ENCODE data around the gene MAML3. TPM values are rescaled to one million over a fixed set of nuclear protein-coding genes. Genes with fewer than 3 reads are reported as not detected.
A peak's percentile ranks its signal among the peaks of the same experiment; 100 is the strongest.

Gene MAML3
- total RNA-seq, 1 donor from 2014 or later, result 21.8 TPM

DNA sequence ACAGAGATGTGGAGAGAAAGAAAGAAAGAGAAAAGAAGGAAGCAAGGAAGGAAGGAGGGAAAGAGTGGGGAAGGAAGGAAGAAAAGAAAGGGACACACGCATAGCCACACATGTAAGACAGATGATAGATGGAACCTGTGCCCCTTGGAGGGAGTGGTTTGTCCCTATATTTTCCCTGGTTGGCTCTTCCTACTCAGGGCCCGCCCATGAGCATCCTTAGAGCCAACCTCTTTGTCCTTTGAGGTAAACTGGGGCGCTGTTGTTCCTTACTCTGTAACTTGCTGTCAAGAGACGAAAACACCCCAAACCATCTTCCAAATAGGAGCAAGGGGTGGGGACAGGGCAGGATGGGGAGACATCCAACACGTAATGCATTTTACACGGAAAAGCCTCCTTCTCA, 220.9 kb downstream of the MAML3 start:
- peak overlapping the region; percentile 63 for H3K27ac Mint-ChIP-seq
- no peaks in the 10 kb centered on the region for H3K9me3 Mint-ChIP-seq
- TF ChIP-seq, protein P1, sequence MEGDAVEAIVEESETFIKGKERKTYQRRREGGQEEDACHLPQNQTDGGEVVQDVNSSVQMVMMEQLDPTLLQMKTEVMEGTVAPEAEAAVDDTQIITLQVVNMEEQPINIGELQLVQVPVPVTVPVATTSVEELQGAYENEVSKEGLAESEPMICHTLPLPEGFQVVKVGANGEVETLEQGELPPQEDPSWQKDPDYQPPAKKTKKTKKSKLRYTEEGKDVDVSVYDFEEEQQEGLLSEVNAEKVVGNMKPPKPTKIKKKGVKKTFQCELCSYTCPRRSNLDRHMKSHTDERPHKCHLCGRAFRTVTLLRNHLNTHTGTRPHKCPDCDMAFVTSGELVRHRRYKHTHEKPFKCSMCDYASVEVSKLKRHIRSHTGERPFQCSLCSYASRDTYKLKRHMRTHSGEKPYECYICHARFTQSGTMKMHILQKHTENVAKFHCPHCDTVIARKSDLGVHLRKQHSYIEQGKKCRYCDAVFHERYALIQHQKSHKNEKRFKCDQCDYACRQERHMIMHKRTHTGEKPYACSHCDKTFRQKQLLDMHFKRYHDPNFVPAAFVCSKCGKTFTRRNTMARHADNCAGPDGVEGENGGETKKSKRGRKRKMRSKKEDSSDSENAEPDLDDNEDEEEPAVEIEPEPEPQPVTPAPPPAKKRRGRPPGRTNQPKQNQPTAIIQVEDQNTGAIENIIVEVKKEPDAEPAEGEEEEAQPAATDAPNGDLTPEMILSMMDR (conservative IDR thresholded peaks at IDR 0.05), result no peak
- DNase-seq (ENCODE audit: extremely low spot score, unreplicated experiment), result no peak
- peak overlapping the region; percentile 30 for H3K4me3 Mint-ChIP-seq
- H3K27me3 Mint-ChIP-seq, result no peaks in the 10 kb centered on the region
- H3K4me1 Mint-ChIP-seq (ENCODE audit: unreplicated experiment), result peaks cover 19% of the 10 kb centered on the region
- no peaks in the 10 kb centered on the region for H3K36me3 Mint-ChIP-seq

DNA sequence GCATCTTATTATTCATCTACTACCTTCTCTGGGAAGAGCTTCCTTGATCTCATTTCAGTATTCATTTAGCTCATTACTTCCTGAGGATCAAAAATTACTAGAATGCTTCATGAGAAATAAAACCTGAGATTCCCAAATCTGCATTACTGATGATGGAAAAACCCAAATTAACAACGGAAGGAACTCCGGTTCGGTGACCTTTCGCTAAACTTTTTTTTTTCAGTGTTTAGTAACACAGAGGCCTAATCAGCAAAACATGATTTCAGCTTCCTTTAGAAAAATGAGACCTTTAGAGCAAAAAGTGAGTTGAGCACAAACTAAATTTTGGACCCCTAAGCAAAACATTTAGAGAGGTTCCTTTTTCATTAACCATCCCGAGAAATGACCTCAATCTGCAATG, 229.2 kb downstream of the MAML3 start:
- peaks cover 36% of the 10 kb centered on the region for H3K4me1 Mint-ChIP-seq (ENCODE audit: unreplicated experiment)
- no peak overlapping the region for H3K4me3 Mint-ChIP-seq
- no peak overlapping the region for H3K27ac Mint-ChIP-seq
- no peaks in the 10 kb centered on the region for H3K27me3 Mint-ChIP-seq
- H3K9me3 Mint-ChIP-seq, result no peaks in the 10 kb centered on the region
- no peaks in the 10 kb centered on the region for H3K36me3 Mint-ChIP-seq
- DNase-seq (ENCODE audit: extremely low spot score, unreplicated experiment), result no peak
- TF ChIP-seq, protein P1 (conservative IDR thresholded peaks at IDR 0.05), result no peak

DNA sequence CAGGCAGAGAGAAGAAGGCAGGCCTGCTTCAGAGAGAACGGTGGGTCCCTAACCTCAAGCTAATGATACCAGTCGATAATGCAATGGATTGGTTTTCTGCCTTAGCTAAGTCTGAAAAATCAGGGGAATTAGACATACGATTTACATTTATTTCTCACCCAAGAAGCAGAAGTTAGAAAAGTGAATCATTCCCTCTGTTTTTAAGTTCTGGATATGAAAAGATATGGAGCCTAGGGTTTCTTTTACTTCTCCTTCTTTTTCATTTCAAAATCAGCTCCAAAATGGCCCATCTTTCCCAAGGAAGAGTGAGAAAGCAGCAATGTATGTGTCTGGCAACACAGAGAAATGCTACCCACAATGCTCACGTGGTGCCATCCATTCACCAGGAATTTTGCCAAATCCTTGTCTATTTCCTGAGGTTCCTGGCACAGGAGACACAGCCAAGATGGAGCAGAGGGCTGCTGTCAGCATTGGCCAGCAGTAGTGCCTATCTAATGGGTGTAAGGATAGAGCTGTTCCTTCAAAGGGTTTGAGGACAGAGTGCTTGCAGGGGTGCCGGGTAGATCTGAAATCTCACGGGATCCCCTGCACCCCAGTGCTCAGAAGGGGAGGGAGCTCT, 231.5 kb downstream of the MAML3 start:
- DNase-seq (ENCODE audit: extremely low spot score, unreplicated experiment), result no peak
- no peak overlapping the region for H3K4me3 Mint-ChIP-seq
- TF ChIP-seq, protein P1 (conservative IDR thresholded peaks at IDR 0.05), result no peak
- H3K4me1 Mint-ChIP-seq (ENCODE audit: unreplicated experiment), result peaks cover 47% of the 10 kb centered on the region
- no peaks in the 10 kb centered on the region for H3K27me3 Mint-ChIP-seq
- H3K9me3 Mint-ChIP-seq, result no peaks in the 10 kb centered on the region
- no peaks in the 10 kb centered on the region for H3K36me3 Mint-ChIP-seq
- H3K27ac Mint-ChIP-seq, result no peak overlapping the region

DNA sequence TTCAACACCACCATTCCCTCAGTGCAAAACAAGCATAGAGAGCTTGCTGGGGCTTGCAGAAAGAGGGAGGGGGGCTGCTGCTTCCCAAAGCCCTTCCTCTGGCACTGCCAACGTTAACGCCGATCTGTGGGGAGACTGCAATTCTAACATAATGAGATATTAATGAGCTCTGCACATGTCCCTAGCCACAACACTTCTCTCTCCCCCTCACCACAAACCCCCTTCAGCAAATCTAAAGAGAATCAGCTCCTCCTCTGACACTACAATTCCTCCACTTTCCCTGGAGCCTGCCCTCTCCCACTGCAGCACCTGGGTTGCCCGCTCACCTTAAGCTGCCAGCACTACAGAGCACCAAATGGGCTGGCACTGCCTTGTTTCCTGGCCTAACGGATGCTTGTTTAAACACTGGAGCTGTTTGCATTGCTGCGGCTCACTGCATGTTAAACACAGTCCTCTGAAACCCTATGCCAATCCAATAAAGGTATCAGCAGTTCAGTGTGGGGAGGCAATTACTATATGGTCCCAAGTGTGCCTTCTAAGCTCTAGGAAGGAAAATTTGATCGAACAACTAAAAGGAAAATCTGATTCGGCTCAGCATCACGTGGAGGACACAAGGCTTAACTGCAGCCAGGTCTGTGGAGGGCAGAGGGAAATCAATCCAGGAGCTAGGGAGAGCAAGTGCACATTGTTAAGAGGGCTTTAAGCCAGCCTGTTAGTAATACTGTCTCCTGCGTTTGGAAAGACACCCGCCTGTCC, 232.4 kb downstream of the MAML3 start:
- H3K4me1 Mint-ChIP-seq (ENCODE audit: unreplicated experiment), result peaks cover 51% of the 10 kb centered on the region
- H3K9me3 Mint-ChIP-seq, result no peaks in the 10 kb centered on the region
- DNase-seq (ENCODE audit: extremely low spot score, unreplicated experiment), result no peak
- no peaks in the 10 kb centered on the region for H3K27me3 Mint-ChIP-seq
- peak overlapping the region; percentile 68 for H3K27ac Mint-ChIP-seq
- TF ChIP-seq, protein P1 (conservative IDR thresholded peaks at IDR 0.05), result no peak
- peaks cover 4% of the 10 kb centered on the region for H3K36me3 Mint-ChIP-seq
- peak overlapping the region; percentile 58 for H3K4me3 Mint-ChIP-seq

DNA sequence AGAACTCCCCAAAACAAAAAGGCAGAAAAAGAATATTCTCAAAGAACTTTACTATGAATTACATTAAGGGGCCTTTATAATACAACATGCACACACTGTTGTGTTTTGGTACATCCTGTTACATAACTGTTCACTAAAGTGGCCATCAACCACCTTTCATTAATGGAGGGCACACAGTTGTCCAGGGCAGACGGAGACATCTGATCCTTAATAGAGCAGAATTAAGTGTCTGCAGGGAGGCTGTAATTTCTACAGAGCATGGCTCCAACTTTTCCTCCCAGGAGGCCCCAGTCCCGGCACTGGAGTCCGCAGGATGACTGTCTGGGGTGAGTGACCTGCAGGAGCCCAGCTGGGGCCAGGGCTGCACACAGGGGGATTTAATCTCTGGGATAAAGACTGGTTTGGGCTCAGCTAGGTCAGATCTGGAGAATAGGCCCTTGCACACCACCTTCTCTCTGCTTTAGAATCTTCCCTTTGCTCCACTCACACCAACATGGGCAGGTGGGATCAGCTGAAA, 233.4 kb downstream of the MAML3 start:
- H3K4me3 Mint-ChIP-seq, result no peak overlapping the region
- TF ChIP-seq, protein P1 (conservative IDR thresholded peaks at IDR 0.05), result no peak
- H3K4me1 Mint-ChIP-seq (ENCODE audit: unreplicated experiment), result peaks cover 61% of the 10 kb centered on the region
- no peak overlapping the region for H3K27ac Mint-ChIP-seq
- H3K27me3 Mint-ChIP-seq, result no peaks in the 10 kb centered on the region
- peaks cover 4% of the 10 kb centered on the region for H3K36me3 Mint-ChIP-seq
- DNase-seq (ENCODE audit: extremely low spot score, unreplicated experiment), result no peak
- H3K9me3 Mint-ChIP-seq, result no peaks in the 10 kb centered on the region
